GM10266 (cell line): ENCODE data around the gene IL32.

Experiments
- DNase-seq: peaks from one replicate; pipeline ENCODE4 v3.0.0; 2012; ENCODE audit errors: extremely low spot score
- TF ChIP-seq, protein P1 (sequence below): IDR thresholded peaks from 2 replicates; pipeline ENCODE4 v1.5.1; 2012; ENCODE audit warnings: mild to moderate bottlenecking, low read depth; ENCODE audit not compliant: control insufficient read depth, insufficient read depth; ENCODE audit errors: missing control alignments

Gene IL32

DNA sequence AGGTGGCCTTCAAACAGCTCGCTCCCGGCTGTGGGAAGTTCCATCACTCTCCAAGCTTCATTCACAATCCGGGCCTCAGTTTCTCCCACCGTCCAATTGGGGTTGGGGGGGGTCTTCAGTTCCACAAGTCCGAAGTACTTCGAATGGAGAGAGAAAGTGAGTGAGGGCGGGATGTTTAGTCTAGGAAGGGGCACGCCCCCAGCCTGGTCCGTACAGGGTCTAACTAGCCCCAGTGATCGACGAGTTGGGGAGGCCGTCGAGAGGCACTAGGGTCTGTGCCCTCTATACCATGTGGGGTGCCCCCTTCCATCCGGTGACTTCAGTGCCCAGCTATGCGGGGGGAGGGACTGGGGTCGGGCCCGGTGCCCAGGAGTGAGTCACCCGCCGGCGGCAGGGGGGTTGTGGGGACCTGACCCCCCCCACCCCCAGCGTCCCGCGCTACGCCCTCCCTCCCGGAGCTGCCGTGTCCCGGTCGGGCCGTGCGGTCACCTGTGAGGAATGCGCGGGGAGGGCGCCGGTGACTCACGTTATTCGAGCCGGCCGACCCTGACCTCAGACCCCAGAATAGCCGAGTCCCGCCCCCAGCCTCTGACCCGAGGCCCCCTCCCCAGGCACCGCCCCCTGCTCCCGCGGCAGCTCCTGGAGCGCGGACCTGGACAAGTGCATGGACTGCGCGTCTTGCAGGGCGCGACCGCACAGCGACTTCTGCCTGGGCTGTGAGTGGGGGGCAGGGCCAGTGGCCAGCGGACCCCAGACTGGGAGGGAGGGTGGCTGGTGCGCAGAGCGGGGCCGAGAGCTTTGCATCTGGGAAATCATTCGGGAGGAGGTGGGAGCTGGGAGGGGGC lies 44.6 kb upstream of the IL32 start:
- DNase-seq: no peak
- TF ChIP-seq, protein P1, sequence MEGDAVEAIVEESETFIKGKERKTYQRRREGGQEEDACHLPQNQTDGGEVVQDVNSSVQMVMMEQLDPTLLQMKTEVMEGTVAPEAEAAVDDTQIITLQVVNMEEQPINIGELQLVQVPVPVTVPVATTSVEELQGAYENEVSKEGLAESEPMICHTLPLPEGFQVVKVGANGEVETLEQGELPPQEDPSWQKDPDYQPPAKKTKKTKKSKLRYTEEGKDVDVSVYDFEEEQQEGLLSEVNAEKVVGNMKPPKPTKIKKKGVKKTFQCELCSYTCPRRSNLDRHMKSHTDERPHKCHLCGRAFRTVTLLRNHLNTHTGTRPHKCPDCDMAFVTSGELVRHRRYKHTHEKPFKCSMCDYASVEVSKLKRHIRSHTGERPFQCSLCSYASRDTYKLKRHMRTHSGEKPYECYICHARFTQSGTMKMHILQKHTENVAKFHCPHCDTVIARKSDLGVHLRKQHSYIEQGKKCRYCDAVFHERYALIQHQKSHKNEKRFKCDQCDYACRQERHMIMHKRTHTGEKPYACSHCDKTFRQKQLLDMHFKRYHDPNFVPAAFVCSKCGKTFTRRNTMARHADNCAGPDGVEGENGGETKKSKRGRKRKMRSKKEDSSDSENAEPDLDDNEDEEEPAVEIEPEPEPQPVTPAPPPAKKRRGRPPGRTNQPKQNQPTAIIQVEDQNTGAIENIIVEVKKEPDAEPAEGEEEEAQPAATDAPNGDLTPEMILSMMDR: peak; percentile 15

DNA sequence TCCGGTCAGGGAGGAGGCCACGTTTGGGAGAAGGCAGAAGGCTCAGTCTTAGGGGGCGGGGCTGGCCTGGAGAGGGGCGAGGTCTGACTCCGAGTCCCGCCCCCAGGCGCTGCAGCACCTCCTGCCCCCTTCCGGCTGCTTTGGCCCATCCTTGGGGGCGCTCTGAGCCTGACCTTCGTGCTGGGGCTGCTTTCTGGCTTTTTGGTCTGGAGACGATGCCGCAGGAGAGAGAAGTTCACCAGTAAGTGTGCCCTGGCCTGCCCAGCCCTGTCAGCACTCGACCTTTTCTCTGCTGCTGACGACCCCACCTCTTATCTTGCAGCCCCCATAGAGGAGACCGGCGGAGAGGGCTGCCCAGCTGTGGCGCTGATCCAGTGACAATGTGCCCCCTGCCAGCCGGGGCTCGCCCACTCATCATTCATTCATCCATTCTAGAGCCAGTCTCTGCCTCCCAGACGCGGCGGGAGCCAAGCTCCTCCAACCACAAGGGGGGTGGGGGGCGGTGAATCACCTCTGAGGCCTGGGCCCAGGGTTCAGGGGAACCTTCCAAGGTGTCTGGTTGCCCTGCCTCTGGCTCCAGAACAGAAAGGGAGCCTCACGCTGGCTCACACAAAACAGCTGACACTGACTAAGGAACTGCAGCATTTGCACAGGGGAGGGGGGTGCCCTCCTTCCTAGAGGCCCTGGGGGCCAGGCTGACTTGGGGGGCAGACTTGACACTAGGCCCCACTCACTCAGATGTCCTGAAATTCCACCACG lies 43.8 kb upstream of the IL32 start:
- DNase-seq: peak; percentile 86
- TF ChIP-seq, protein P1: peak; percentile 38

DNA sequence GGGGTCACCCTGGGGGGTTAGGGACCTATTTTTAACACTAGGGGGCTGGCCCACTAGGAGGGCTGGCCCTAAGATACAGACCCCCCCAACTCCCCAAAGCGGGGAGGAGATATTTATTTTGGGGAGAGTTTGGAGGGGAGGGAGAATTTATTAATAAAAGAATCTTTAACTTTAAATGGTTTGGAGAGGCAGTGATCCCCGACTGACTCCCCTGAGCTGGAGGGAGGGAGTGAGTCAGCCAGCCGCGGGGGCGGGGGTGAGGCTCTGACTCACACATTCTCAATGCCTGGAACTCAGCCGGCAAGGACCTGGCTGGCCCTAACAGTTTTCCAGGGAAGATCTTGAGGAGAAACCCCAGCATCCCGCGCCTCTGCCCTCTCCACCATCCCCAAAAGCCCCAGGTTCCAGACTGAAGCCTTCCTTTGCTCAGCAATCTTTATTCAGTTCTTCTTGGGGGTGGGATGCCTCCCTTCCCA lies 43.2 kb upstream of the IL32 start:
- TF ChIP-seq, protein P1: no peak
- peak; percentile 79 for DNase-seq

DNA sequence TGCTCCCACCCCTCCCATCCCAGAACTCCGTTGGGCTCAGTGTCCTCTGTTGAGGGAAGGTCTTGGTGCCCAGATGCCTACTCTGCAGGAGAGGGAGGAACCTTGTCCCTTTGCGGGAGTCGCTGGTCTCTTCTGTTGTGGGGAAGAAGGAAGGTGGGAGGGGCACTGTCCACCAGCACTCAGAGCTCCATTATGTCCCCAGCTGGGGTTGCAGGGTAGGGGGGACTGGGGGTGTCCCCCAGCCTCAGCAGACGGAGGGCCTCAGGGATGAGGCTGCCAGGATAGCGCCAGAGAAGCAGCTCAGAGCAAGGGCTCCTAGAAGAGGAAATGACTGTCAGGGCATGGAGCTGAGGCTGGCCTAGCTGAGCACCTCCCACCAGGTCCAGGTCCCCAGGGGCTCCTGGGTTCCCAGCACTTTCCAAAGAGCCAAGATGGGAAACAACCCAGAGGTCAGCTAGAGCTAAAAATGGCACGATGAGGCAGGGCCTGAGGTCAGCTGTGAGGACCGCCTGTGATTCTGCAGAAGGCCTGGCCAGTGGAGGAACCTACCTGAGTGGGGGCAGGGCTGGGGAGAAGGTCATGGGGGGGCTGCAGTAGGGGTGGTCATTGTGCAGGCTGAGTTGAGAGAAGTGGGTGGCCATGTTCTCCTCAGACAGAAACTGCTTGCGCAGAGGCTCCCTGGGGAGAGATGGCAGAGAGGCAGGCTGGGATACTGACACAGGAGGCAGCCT lies 42.6 kb upstream of the IL32 start:
- DNase-seq: no peak
- TF ChIP-seq, protein P1: no peak

DNA sequence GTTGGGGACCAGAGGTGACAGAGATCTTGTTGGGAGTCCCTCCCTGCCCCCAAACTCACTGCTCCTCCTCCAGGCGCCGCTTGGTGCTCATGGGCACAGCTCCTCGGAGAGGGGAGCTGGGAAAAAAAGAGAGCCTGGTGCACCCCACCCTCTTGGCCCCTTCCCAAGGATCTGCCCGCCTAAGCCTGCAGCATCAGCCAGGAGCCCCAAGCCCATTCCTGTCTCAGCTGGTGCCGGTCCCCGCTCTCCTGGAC lies 42.1 kb upstream of the IL32 start:
- TF ChIP-seq, protein P1: no peak
- DNase-seq: no peak

DNA sequence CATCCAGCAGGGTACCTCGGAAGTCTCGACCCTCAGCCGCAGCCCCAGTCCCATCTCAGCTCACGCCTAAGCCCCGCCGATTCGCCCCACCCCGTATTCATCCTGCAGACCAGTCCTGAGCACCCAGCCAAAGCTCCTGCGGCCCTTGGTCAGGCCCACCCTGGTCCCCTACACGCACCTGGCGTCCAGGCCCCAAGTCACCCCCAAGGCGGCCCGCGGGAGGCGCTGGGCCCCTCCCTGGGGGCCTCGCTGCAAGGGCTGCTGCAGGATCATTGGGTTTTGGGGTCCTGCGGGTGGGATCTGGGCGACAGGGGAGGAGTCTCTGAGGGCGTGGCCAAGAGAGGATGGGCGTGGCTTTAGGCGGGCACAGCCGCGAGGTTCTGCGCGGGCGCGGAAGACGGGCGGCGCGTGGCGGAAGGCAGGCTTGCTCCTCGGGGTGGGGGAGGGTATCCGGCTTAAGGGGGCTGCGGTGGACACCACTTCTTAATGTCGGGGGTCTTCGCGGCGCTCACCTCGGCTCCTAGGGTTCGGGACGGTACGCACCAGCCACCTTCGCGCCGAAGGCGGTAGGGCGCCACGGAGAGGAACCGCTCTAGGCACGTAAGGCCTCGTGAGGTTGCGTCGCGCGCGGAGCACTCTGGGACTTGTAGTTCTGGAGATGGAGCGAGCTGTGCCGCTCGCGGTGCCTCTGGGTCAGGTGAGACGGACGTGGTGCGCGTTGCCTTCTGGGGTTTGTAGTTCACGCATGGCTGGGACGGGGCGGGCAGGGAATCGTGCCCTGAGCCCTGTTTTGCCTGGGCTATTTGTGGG lies 41.6 kb upstream of the IL32 start, which contains the start of the genes HCFC1R1 and THOC6:
Gene HCFC1R1, minus strand, starts transcription at position 274 of the 810 bp plus-strand sequence. Its CDS starts 1 bp downstream, at position 273.
Gene THOC6, plus strand, starts transcription at position 367 of the 810 bp plus-strand sequence. Its CDS starts 292 bp downstream, at position 659.
- TF ChIP-seq, protein P1: no peak
- peak; percentile 95 for DNase-seq
